ENCODE data around the gene CAMK2A.

Gene CAMK2A

GRCh38 chr5:150321784-150322183, 32.2 kb upstream of the CAMK2A start:
- H3K27me3 Mint-ChIP-seq = peaks cover 3% of the 10 kb centered on the region
- H3K27ac Mint-ChIP-seq = no peak overlapping the region
- H3K36me3 Mint-ChIP-seq (ENCODE audit: low read depth) = no peaks in the 10 kb centered on the region
- H3K4me1 Mint-ChIP-seq (ENCODE audit: low read depth) = peaks cover 1% of the 10 kb centered on the region
- no peak for DNase-seq
- H3K4me3 Mint-ChIP-seq = no peak overlapping the region
- H3K9me3 Mint-ChIP-seq = no peaks in the 10 kb centered on the region

GRCh38 chr5:150321211-150321610, 31.6 kb upstream of the CAMK2A start:
- Mint-ChIP-seq H3K27ac (no peak overlapping the region), H3K27me3 (peaks cover 3% of the 10 kb centered on the region), H3K36me3 (ENCODE audit: low read depth) (no peaks in the 10 kb centered on the region), H3K9me3 (no peaks in the 10 kb centered on the region), H3K4me3 (no peak overlapping the region), H3K4me1 (ENCODE audit: low read depth) (peaks cover 1% of the 10 kb centered on the region)
- DNase-seq = no peak

GRCh38 chr5:150320044-150320613, 30.6 kb upstream of the CAMK2A start:
- Mint-ChIP-seq H3K27me3 (no peaks in the 10 kb centered on the region), H3K4me1 (ENCODE audit: low read depth) (peaks cover 1% of the 10 kb centered on the region), H3K4me3 (no peak overlapping the region), H3K27ac (no peak overlapping the region), H3K9me3 (no peaks in the 10 kb centered on the region), H3K36me3 (ENCODE audit: low read depth) (no peaks in the 10 kb centered on the region)
- DNase-seq = no peak

GRCh38 chr5:150319484-150319790, 29.9 kb upstream of the CAMK2A start:
- H3K27me3 Mint-ChIP-seq = no peaks in the 10 kb centered on the region
- no peaks in the 10 kb centered on the region for H3K9me3 Mint-ChIP-seq
- H3K4me3 Mint-ChIP-seq = no peak overlapping the region
- DNase-seq = no peak
- H3K36me3 Mint-ChIP-seq (ENCODE audit: low read depth) = no peaks in the 10 kb centered on the region
- H3K27ac Mint-ChIP-seq = no peak overlapping the region
- peaks cover 1% of the 10 kb centered on the region for H3K4me1 Mint-ChIP-seq (ENCODE audit: low read depth)

GRCh38 chr5:150318613-150319483, 29.3 kb upstream of the CAMK2A start:
- Mint-ChIP-seq H3K27ac (no peak overlapping the region), H3K9me3 (no peaks in the 10 kb centered on the region), H3K36me3 (ENCODE audit: low read depth) (no peaks in the 10 kb centered on the region), H3K4me3 (no peak overlapping the region), H3K4me1 (ENCODE audit: low read depth) (peaks cover 1% of the 10 kb centered on the region), H3K27me3 (no peaks in the 10 kb centered on the region)
- no peak for DNase-seq

GRCh38 chr5:150317048-150318003, 27.8 kb upstream of the CAMK2A start:
- Mint-ChIP-seq H3K27ac (no peak overlapping the region), H3K4me3 (no peak overlapping the region), H3K27me3 (no peaks in the 10 kb centered on the region), H3K36me3 (ENCODE audit: low read depth) (no peaks in the 10 kb centered on the region), H3K9me3 (no peaks in the 10 kb centered on the region), H3K4me1 (ENCODE audit: low read depth) (peaks cover 1% of the 10 kb centered on the region)
- no peak for DNase-seq

GRCh38 chr5:150316320-150316719, 26.7 kb upstream of the CAMK2A start:
- no peak overlapping the region for H3K27ac Mint-ChIP-seq
- no peaks in the 10 kb centered on the region for H3K4me1 Mint-ChIP-seq (ENCODE audit: low read depth)
- H3K9me3 Mint-ChIP-seq = no peaks in the 10 kb centered on the region
- H3K4me3 Mint-ChIP-seq = no peak overlapping the region
- H3K27me3 Mint-ChIP-seq = no peaks in the 10 kb centered on the region
- no peak for DNase-seq
- H3K36me3 Mint-ChIP-seq (ENCODE audit: low read depth) = no peaks in the 10 kb centered on the region

- no peaks in the 10 kb centered on the region for H3K9me3 Mint-ChIP-seq
- no peaks in the 10 kb centered on the region for H3K4me1 Mint-ChIP-seq (ENCODE audit: low read depth)
- DNase-seq = no peak
- no peaks in the 10 kb centered on the region for H3K27me3 Mint-ChIP-seq
- no peaks in the 10 kb centered on the region for H3K36me3 Mint-ChIP-seq (ENCODE audit: low read depth)
- no peak overlapping the region for H3K4me3 Mint-ChIP-seq
- no peak overlapping the region for H3K27ac Mint-ChIP-seq
Observed at GRCh38 chr5:150315245-150315644, 25.7 kb upstream of the CAMK2A start.

- Mint-ChIP-seq H3K4me3 (no peak overlapping the region), H3K27me3 (no peaks in the 10 kb centered on the region), H3K27ac (no peak overlapping the region), H3K36me3 (ENCODE audit: low read depth) (no peaks in the 10 kb centered on the region), H3K9me3 (no peaks in the 10 kb centered on the region), H3K4me1 (ENCODE audit: low read depth) (no peaks in the 10 kb centered on the region)
- no peak for DNase-seq
Observed at GRCh38 chr5:150313921-150314716, 24.5 kb upstream of the CAMK2A start.

- Mint-ChIP-seq H3K4me3 (no peak overlapping the region), H3K36me3 (ENCODE audit: low read depth) (no peaks in the 10 kb centered on the region), H3K4me1 (ENCODE audit: low read depth) (no peaks in the 10 kb centered on the region), H3K9me3 (no peaks in the 10 kb centered on the region), H3K27ac (no peak overlapping the region), H3K27me3 (no peaks in the 10 kb centered on the region)
- DNase-seq = no peak
Observed at GRCh38 chr5:150313501-150313900, 23.9 kb upstream of the CAMK2A start.

GRCh38 chr5:150312518-150312917, 22.9 kb upstream of the CAMK2A start:
- Mint-ChIP-seq H3K27me3 (peaks cover 2% of the 10 kb centered on the region), H3K4me3 (no peak overlapping the region), H3K36me3 (ENCODE audit: low read depth) (no peaks in the 10 kb centered on the region), H3K9me3 (no peaks in the 10 kb centered on the region), H3K4me1 (ENCODE audit: low read depth) (no peaks in the 10 kb centered on the region), H3K27ac (no peak overlapping the region)
- DNase-seq = no peak

- Mint-ChIP-seq H3K9me3 (no peaks in the 10 kb centered on the region), H3K36me3 (ENCODE audit: low read depth) (no peaks in the 10 kb centered on the region), H3K4me1 (ENCODE audit: low read depth) (no peaks in the 10 kb centered on the region), H3K27me3 (peaks cover 2% of the 10 kb centered on the region), H3K4me3 (no peak overlapping the region), H3K27ac (no peak overlapping the region)
- no peak for DNase-seq
Observed at GRCh38 chr5:150311015-150311692, 21.6 kb upstream of the CAMK2A start.

- no peak overlapping the region for H3K27ac Mint-ChIP-seq
- H3K4me3 Mint-ChIP-seq = no peak overlapping the region
- peaks cover 2% of the 10 kb centered on the region for H3K27me3 Mint-ChIP-seq
- H3K36me3 Mint-ChIP-seq (ENCODE audit: low read depth) = no peaks in the 10 kb centered on the region
- no peak for DNase-seq
- no peaks in the 10 kb centered on the region for H3K9me3 Mint-ChIP-seq
- no peaks in the 10 kb centered on the region for H3K4me1 Mint-ChIP-seq (ENCODE audit: low read depth)
Observed at GRCh38 chr5:150310246-150310645, 20.7 kb upstream of the CAMK2A start.

- Mint-ChIP-seq H3K4me1 (ENCODE audit: low read depth) (no peaks in the 10 kb centered on the region), H3K36me3 (ENCODE audit: low read depth) (no peaks in the 10 kb centered on the region), H3K4me3 (no peak overlapping the region), H3K9me3 (no peaks in the 10 kb centered on the region), H3K27ac (no peak overlapping the region), H3K27me3 (peaks cover 2% of the 10 kb centered on the region)
- no peak for DNase-seq
Observed at GRCh38 chr5:150309886-150310239, 20.3 kb upstream of the CAMK2A start.

Data from activated T-cell treated with anti-CD3 and anti-CD28 coated beads, Interleukin-2, amount 50 U/mL, for 24 hours (primary cell).